Activated B cell treated with CpG ODN at 0.5 μM for 24 hours (primary cell): Measurements from ENCODE around the gene AS3MT. TPM values are rescaled to one million over a fixed set of nuclear protein-coding genes. Genes with fewer than 3 reads are reported as not detected.

Source experiments
- ATAC-seq: fragments of 200-7000 bp; cut with Tn5 transposase; one replicate; pipeline ENCODE4 v1.10.0; 2021; ENCODE audit warnings: low read depth, mild to moderate bottlenecking, moderate library complexity
- CTCF ChIA-PET: fragments of 350-600 bp; sonication (Branson Sonifier 250); formaldehyde crosslinking; loops from one replicate; lab custom pipeline; 2021; ENCODE audit warnings: antibody characterized with exemption; lab: Charles Lee
- POLR2A ChIA-PET: fragments of 350-600 bp; sonication (Branson Sonifier 250); formaldehyde crosslinking; loops from one replicate; lab custom pipeline; 2021; ENCODE audit warnings: antibody characterized with exemption; lab: Charles Lee
- DNase-seq: peaks from one replicate; pipeline ENCODE4 v3.0.0; 2022
- H3K27ac Mint-ChIP-seq: one replicate; pipeline ENCODE4 v1.8.0; 2020; ENCODE audit warnings: mixed read lengths
- H3K27me3 Mint-ChIP-seq: one replicate; pipeline ENCODE4 v1.8.0; 2021; ENCODE audit warnings: mixed read lengths
- H3K36me3 Mint-ChIP-seq: one replicate; pipeline ENCODE4 v1.8.0; 2021; ENCODE audit warnings: low read depth, mixed read lengths
- H3K4me1 Mint-ChIP-seq: one replicate; pipeline ENCODE4 v1.8.0; 2021; ENCODE audit warnings: mixed read lengths
- H3K4me3 Mint-ChIP-seq: one replicate; pipeline ENCODE4 v1.8.0; 2020; ENCODE audit warnings: mild to moderate bottlenecking, mixed read lengths
- H3K9me3 Mint-ChIP-seq: one replicate; pipeline ENCODE4 v1.8.0; 2020; ENCODE audit warnings: mixed read lengths
- CTCF ChIP-seq: fragments of 200-600 bp; IDR thresholded peaks from one replicate; pipeline ENCODE4 v1.8.0; 2022; ENCODE audit warnings: antibody characterized with exemption, mild to moderate bottlenecking
- intact Hi-C: fragments of 100-400 bp; cut with micrococcal nuclease; formaldehyde crosslinking; loops from one replicate; pipeline ENCODE4 v1.15.1; 2024
- total RNA-seq: library from RNA; stranded (reverse); gene quantifications from 2 replicates; pipeline ENCODE4 v1.2.3, GENCODE V29; 2022

The AS3MT gene
- total RNA-seq, 1 donor from 2014 or later, result 0.31 TPM

- DNase-seq (peak; percentile 76), ATAC-seq (peak; percentile 46)
- Mint-ChIP-seq H3K4me1 (peaks cover 38% of the 10 kb centered on the region), H3K27me3 (peaks cover 14% of the 10 kb centered on the region), H3K4me3 (peak overlapping the region; percentile 96), H3K36me3 (peaks cover 2% of the 10 kb centered on the region), H3K27ac (peak overlapping the region; percentile 93), H3K9me3 (no peaks in the 10 kb centered on the region)
- ChIA-PET POLR2A (interaction anchor here (0.6 to 1.8 kb wide), 14 partner anchors 11 to 727 kb away, joined by 3 to 13 read pairs (median 5); partner anchors contain the start of genes ARL3, NT5C2, PCGF6 and SFXN2), CTCF (interaction anchor here (0.7 to 6.7 kb wide), 13 partner anchors 14 to 499 kb away, joined by 3 to 84 read pairs (median 3); partner anchors contain the start of genes AS3MT, NT5C2 and RPEL1)
- intact Hi-C loops, result loop anchor here (1.0 to 5.0 kb wide), 10 partner anchors 152 to 567 kb away; partner anchors contain the start of genes ARL3, NT5C2 and SFXN2
- TF ChIP-seq CTCF, result peak; percentile 88
Observed at GRCh38 chr10:102917314-102917961, 48.2 kb downstream of the AS3MT start.

GRCh38 chr10:102917962-102918816 lies 48.9 kb downstream of the AS3MT start, which contains the start of gene CNNM2:
CNNM2 (plus strand) TSS chr10:102918294; CDS start chr10:102918481, 187 bp downstream.
- ATAC-seq (peak; percentile 89), DNase-seq (peak; percentile 96)
- TF ChIP-seq CTCF, result no peak
- intact Hi-C loops, result loop anchor here (1.0 to 5.0 kb wide), 14 partner anchors 64 to 567 kb away; partner anchors contain the start of genes ARL3, ATP5MK, BORCS7 and NT5C2
- H3K27me3 Mint-ChIP-seq, result peaks cover 10% of the 10 kb centered on the region
- H3K36me3 Mint-ChIP-seq, result peaks cover 2% of the 10 kb centered on the region
- no peaks in the 10 kb centered on the region for H3K9me3 Mint-ChIP-seq
- POLR2A ChIA-PET, result interaction anchor here (0.6 to 1.8 kb wide), 13 partner anchors 146 to 728 kb away, joined by 3 to 13 read pairs (median 5); partner anchors contain the start of genes ARL3, NT5C2, PCGF6 and SFXN2
- H3K27ac Mint-ChIP-seq, result peak within 1 kb of the TSS; percentile 93
- H3K4me3 Mint-ChIP-seq, result peak within 1 kb of the TSS; percentile 96
- CTCF ChIA-PET, result interaction anchor here (0.7 to 6.7 kb wide), 13 partner anchors 15 to 498 kb away, joined by 3 to 84 read pairs (median 3); partner anchors contain the start of genes AS3MT, NT5C2, RPEL1 and SFXN2
- H3K4me1 Mint-ChIP-seq, result peaks cover 45% of the 10 kb centered on the region

GRCh38 chr10:102918817-102919245 lies 49.6 kb downstream of the AS3MT start:
- Mint-ChIP-seq H3K4me3 (peak overlapping the region; percentile 96), H3K9me3 (no peaks in the 10 kb centered on the region), H3K36me3 (peaks cover 2% of the 10 kb centered on the region), H3K27ac (no peak overlapping the region), H3K27me3 (peaks cover 9% of the 10 kb centered on the region), H3K4me1 (peaks cover 49% of the 10 kb centered on the region)
- DNase-seq (no peak), ATAC-seq (no peak)
- CTCF ChIA-PET, result interaction anchor here (1.0 to 6.7 kb wide), 3 partner anchors 151 to 326 kb away, joined by 3 to 84 read pairs (median 38); partner anchors contain the start of genes RPEL1 and SFXN2
- intact Hi-C loops, result loop anchor here (1.0 to 5.0 kb wide), 7 partner anchors 65 to 527 kb away; partner anchors contain the start of genes ARL3, ATP5MK, BORCS7 and PDCD11
- POLR2A ChIA-PET, result interaction anchor here (0.9 to 1.8 kb wide), 4 partner anchors 274 to 432 kb away, joined by 3 to 12 read pairs (median 6); partner anchors contain the start of genes NT5C2 and PCGF6
- TF ChIP-seq CTCF, result no peak

GRCh38 chr10:102919246-102919959 lies 50.1 kb downstream of the AS3MT start:
- Mint-ChIP-seq H3K27me3 (peaks cover 6% of the 10 kb centered on the region), H3K4me1 (peaks cover 49% of the 10 kb centered on the region), H3K36me3 (peaks cover 2% of the 10 kb centered on the region), H3K4me3 (peak overlapping the region; percentile 96), H3K9me3 (no peaks in the 10 kb centered on the region), H3K27ac (no peak overlapping the region)
- POLR2A ChIA-PET, result no interaction called here
- TF ChIP-seq CTCF, result no peak
- CTCF ChIA-PET, result interaction anchor here (0.6 to 6.7 kb wide), 4 partner anchors 150 to 326 kb away, joined by 3 to 84 read pairs (median 20); partner anchors contain the start of genes RPEL1 and SFXN2
- intact Hi-C loops, result loop anchor here (5.0 kb wide), 3 partner anchors 207 to 527 kb away; partner anchors contain the start of genes ARL3 and SFXN2
- ATAC-seq (no peak), DNase-seq (no peak)
